ENCODE results near the gene CLINT1.

The CLINT1 gene

GRCh38 chr5:157828944-157829639 lies 29.9 kb downstream of the CLINT1 start:
- peak; percentile 40 for TF ChIP-seq CTCF (IDR thresholded peaks at IDR 0.05; ENCODE audit: insufficient read depth, low read depth, low read length, missing control alignments)
- no peak overlapping the region for H3K4me3 ChIP-seq (ENCODE audit: low read length)
- DNase-seq (ENCODE audit: low read depth): peak; percentile 26

DNA sequence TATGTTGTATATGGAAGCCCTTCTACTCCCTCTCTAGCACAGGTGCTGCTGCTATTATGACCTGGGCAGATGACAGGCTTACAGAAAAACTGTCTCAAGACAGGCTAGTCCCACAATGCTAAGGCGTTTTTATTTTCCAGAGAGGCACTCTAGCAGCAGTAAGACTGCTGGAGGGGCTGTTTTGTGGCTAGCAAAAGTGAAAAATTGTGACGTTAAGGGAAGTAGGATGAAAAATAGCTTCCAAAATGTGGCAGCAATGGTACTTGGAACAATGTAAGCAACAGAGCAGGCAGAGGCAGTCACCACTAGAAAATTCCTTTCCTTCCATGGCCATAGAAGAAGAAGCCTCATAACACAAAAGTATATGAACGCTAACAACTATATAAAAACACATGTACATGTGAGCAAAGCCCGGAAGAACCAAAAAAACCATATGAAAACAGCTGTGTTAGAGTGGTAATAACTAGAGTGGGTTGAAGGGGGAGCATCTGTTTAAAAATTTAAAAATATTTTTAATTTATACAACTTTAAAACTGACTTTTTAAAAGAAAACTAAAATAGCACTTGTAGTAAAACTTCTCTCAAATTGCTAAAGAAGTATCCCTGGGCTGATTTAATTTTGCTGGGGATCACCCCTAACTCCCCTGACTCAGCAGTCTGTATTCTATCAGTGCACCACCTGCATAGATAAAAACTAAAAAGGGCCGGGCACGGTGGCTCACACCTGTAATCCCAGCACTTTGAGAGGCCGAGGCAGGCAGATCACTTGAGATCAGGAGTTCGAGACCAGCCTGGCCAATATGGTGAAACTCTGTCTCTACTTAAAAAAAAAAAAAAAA lies 30.6 kb downstream of the CLINT1 start:
- no peak for DNase-seq (ENCODE audit: low read depth)
- TF ChIP-seq CTCF (IDR thresholded peaks at IDR 0.05; ENCODE audit: insufficient read depth, low read depth, low read length, missing control alignments): no peak
- no peak overlapping the region for H3K4me3 ChIP-seq (ENCODE audit: low read length)

GRCh38 chr5:157827423-157827822 lies 31.5 kb downstream of the CLINT1 start:
- no peak for DNase-seq (ENCODE audit: low read depth)
- no peak for TF ChIP-seq CTCF (IDR thresholded peaks at IDR 0.05; ENCODE audit: insufficient read depth, low read depth, low read length, missing control alignments)

GRCh38 chr5:157823655-157824054 lies 35.3 kb downstream of the CLINT1 start:
- TF ChIP-seq CTCF (IDR thresholded peaks at IDR 0.05; ENCODE audit: insufficient read depth, low read depth, low read length, missing control alignments): no peak
- no peak for DNase-seq (ENCODE audit: low read depth)
- no peak overlapping the region for H3K4me3 ChIP-seq (ENCODE audit: low read length)

More at GRCh38 chr5:157827423-157827822, 31.5 kb downstream of the CLINT1 start:
- H3K4me3 ChIP-seq (ENCODE audit: low read length): no peak overlapping the region

- H3K4me3 ChIP-seq (ENCODE audit: low read length): no peak overlapping the region
- peak; percentile 13 for DNase-seq (ENCODE audit: low read depth)
- no peak for TF ChIP-seq CTCF (IDR thresholded peaks at IDR 0.05; ENCODE audit: insufficient read depth, low read depth, low read length, missing control alignments)
These were observed 36.9 kb downstream of the CLINT1 start for GRCh38 chr5:157821822-157822622.

DNA sequence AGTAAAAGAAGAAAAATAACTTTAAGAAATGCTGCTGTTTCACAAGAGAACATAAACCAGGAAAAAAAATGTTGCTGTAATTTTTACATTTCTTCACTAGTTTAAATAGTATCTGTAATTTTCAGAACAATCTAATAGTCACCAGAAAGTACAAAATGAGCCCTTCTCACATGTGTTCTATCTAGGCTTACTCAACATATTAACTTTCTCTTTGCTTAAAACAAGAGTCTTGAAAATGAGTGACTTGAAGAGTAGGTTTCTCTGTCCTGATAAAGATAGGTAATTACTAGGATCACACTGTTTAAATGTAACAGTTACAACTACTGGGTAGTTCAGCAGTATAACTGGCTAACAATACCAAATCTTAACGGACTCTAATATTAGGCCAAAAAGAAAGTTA lies 37.5 kb downstream of the CLINT1 start:
- no peak for TF ChIP-seq CTCF (IDR thresholded peaks at IDR 0.05; ENCODE audit: insufficient read depth, low read depth, low read length, missing control alignments)
- no peak overlapping the region for H3K4me3 ChIP-seq (ENCODE audit: low read length)
- DNase-seq (ENCODE audit: low read depth): no peak
